Mucosa of descending colon (tissue), 3 donors: ENCODE results near the gene UCN3. TPM values are rescaled to one million over a fixed set of nuclear protein-coding genes. Genes with fewer than 3 reads are reported as not detected.
A peak's percentile ranks its signal among the peaks of the same experiment; 100 is the strongest.

Source experiments
- ATAC-seq: fragments of 200-7000 bp; cut with Tn5 transposase; one replicate; pipeline ENCODE4 v1.9.1; 2020; ENCODE audit warnings: mild to moderate bottlenecking, moderate library complexity
- DNase-seq, 3 donors: peaks; one replicate each; pipeline ENCODE4 v3.0.0-alpha.2; 2020
- H3K36me3 ChIP-seq: fragments of 200-600 bp; one replicate; pipeline ENCODE4 v1.8.0; 2021; ENCODE audit warnings: low read depth, mild to moderate bottlenecking
- H3K4me1 ChIP-seq: fragments of 200-600 bp; one replicate; pipeline ENCODE4 v1.8.0; 2021; ENCODE audit warnings: low read depth, mild to moderate bottlenecking
- H3K4me3 ChIP-seq: fragments of 200-600 bp; one replicate; pipeline ENCODE4 v1.8.0; 2021; ENCODE audit warnings: mild to moderate bottlenecking
- H3K9me3 ChIP-seq: fragments of 200-600 bp; one replicate; pipeline ENCODE4 v1.8.0; 2021; ENCODE audit warnings: mild to moderate bottlenecking
- CTCF ChIP-seq: fragments of 200-600 bp; IDR thresholded peaks from one replicate; pipeline ENCODE4 v1.8.0; 2022; ENCODE audit warnings: antibody characterized with exemption, mild to moderate bottlenecking
- intact Hi-C, 2 donors: fragments of 100-400 bp; cut with DNase I in 1 of 2; cut with micrococcal nuclease in 1 of 2; formaldehyde crosslinking; loops; one replicate each; pipeline versions ENCODE4 v1.11.0 to v1.11.1; 2022; cut with DNase I, micrococcal nuclease
- total RNA-seq, 3 donors: library from RNA; stranded (reverse); fragmentation: NEBNext Ultra II Directional in 2 of 3; extraction: Animal tissue kit (Norgen Biotek cat#: 25700) in 2 of 3; gene quantifications; one replicate each; pipeline versions ENCODE4 v1.2.1 to v1.2.4, GENCODE V29; 2021 to 2023
- donor health status: DM: no; HTN: no; CAD: no; lungs with moderate emphysema.
- donor health status: DM: no; HTN: no; CAD: no.
- donor health status: DM: no; HTN: yes; CAD: no.

The UCN3 gene
- total RNA-seq, 3 donors from 2014 or later, result 1.4 to 5.9 (median 4.8) TPM

GRCh38 chr10:5395168-5395567 lies 30.4 kb downstream of the UCN3 start:
- Histone ChIP-seq H3K4me1 (no peaks in the 10 kb centered on the region), H3K4me3 (no peak overlapping the region), H3K36me3 (no peaks in the 10 kb centered on the region), H3K9me3 (peaks cover 18% of the 10 kb centered on the region)
- intact Hi-C loops, result no loop called here
- ATAC-seq (no peak), DNase-seq (no peak)
- no peak for TF ChIP-seq CTCF

- peaks cover 3% of the 10 kb centered on the region for H3K9me3 ChIP-seq
- intact Hi-C loops, result no loop called here
- ATAC-seq, result no peak
- no peaks in the 10 kb centered on the region for H3K4me1 ChIP-seq
- no peak overlapping the region for H3K4me3 ChIP-seq
- TF ChIP-seq CTCF, result no peak
- DNase-seq, result no peak
- no peaks in the 10 kb centered on the region for H3K36me3 ChIP-seq
These were observed 32.0 kb downstream of the UCN3 start for GRCh38 chr10:5396556-5397300.

GRCh38 chr10:5399332-5399731 lies 34.6 kb downstream of the UCN3 start:
- ATAC-seq (no peak), DNase-seq (no peak)
- intact Hi-C loops, result no loop called here
- Histone ChIP-seq H3K36me3 (no peaks in the 10 kb centered on the region), H3K4me1 (no peaks in the 10 kb centered on the region), H3K4me3 (no peak overlapping the region), H3K9me3 (no peaks in the 10 kb centered on the region)
- TF ChIP-seq CTCF, result no peak

GRCh38 chr10:5400468-5401240 lies 35.9 kb downstream of the UCN3 start:
- H3K36me3 ChIP-seq, result no peaks in the 10 kb centered on the region
- intact Hi-C loops, result no loop called here
- no peak overlapping the region for H3K4me3 ChIP-seq
- DNase-seq, result no peak
- no peaks in the 10 kb centered on the region for H3K4me1 ChIP-seq
- no peak for TF ChIP-seq CTCF
- no peaks in the 10 kb centered on the region for H3K9me3 ChIP-seq
- ATAC-seq, result no peak

GRCh38 chr10:5402798-5403197 lies 38.0 kb downstream of the UCN3 start:
- Histone ChIP-seq H3K4me1 (no peaks in the 10 kb centered on the region), H3K36me3 (no peaks in the 10 kb centered on the region), H3K9me3 (no peaks in the 10 kb centered on the region), H3K4me3 (no peak overlapping the region)
- peak; percentile 85 for ATAC-seq
- peak in 1 of 3 donors; percentile 75 for DNase-seq
- no peak for TF ChIP-seq CTCF
- intact Hi-C loops, result no loop called here
